HL-60/S4 (cell line): ENCODE results near the gene LNX1.

Experiments used
- in situ Hi-C: fragments of 300-500 bp; cut with MboI; formaldehyde crosslinking; loops from 2 replicates; pipeline ENCODE4 v1.14.3; 2022; ENCODE audit warnings: low sequenced_read_pairs

LNX1 gene

DNA sequence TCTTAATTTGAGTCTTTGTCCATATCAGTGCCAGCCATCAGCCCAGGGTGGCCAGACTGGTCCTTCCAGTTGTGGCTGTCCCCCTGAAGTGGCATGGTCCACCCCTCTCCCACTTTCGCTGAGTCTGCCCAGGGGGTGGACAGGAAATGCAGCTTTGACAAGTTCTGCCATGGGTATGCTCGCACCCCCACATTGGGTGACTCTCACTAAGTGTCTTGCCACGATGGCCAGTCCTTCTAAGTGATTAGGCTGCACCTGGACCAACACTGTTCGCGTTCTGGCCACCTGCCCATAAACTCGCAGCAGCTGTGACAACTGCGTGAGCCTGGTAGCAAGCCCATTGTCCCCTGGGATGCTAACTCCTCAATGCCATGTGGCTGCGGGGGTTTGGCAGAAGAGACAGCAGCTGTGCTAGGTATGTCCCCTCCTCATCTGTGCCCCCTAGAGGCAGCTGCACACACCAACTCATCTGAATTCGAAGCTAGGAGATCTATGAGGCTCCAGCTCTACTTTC is 10.0 kb upstream of the LNX1 start:
- in situ Hi-C loops = no loop called here

GRCh38 chr4:53599632-53600031 is 8.3 kb upstream of the LNX1 start:
- in situ Hi-C loops = no loop called here

GRCh38 chr4:53598901-53599300 is 7.6 kb upstream of the LNX1 start:
- in situ Hi-C loops = no loop called here

DNA sequence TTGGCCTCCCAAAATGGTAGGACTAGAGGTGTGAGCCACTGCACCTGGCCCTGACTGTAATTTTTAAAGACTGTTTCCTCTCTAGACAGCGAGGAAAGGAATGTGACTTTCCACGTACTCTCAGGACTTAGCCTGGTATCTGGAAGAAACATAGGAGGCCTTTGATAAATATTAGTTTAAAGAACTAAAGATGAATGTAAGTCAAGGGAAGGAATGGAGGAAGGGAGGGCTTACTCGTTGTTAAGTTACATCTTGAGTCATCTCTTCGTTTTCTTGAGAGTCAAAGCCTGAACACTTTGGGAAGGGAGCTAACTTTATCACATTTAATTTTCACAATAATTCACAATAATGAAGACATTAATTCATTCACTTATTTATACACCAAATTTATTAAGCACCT is 7.2 kb upstream of the LNX1 start:
- in situ Hi-C loops = no loop called here

GRCh38 chr4:53596901-53597300 is 5.6 kb upstream of the LNX1 start:
- in situ Hi-C loops = no loop called here

DNA sequence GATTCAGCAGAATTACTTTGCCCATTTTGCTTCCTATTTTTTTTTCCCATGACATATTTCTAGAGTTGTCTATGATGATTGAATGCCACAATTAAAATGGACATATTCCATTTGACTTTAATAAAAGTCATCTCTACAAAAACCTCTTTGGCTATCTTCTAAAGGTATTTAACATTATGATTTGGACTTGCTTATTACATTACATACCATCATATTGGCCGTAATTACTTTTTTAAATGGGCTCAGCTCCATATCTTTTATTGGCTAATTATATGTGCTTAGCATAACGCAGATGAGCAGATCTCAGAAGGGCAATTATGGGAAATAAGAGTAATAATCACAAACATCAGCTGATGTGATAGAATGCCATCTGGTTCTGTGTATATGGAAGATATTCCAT is 4.5 kb upstream of the LNX1 start:
- in situ Hi-C loops = no loop called here

- in situ Hi-C loops = no loop called here
Observed at GRCh38 chr4:53595204-53595603, 3.9 kb upstream of the LNX1 start.

DNA sequence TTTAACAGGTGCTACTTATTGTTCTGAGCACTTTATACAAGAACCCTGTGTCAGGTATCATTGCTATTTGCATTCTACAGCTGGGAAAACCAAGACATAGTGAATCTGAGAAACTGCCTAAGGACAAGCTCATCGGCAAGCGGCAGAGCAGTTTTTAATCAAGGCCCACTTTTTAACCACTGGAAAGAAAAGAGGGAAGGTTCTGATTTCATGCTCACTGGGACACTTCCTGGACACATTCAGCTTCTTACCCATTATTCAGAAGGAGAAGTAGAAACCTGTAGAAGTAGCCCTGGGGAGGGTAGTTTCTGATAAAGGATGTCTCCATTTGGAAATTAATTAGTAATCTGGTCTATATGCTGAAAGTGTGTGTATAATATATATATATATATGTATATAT is 2.5 kb upstream of the LNX1 start:
- in situ Hi-C loops = no loop called here

DNA sequence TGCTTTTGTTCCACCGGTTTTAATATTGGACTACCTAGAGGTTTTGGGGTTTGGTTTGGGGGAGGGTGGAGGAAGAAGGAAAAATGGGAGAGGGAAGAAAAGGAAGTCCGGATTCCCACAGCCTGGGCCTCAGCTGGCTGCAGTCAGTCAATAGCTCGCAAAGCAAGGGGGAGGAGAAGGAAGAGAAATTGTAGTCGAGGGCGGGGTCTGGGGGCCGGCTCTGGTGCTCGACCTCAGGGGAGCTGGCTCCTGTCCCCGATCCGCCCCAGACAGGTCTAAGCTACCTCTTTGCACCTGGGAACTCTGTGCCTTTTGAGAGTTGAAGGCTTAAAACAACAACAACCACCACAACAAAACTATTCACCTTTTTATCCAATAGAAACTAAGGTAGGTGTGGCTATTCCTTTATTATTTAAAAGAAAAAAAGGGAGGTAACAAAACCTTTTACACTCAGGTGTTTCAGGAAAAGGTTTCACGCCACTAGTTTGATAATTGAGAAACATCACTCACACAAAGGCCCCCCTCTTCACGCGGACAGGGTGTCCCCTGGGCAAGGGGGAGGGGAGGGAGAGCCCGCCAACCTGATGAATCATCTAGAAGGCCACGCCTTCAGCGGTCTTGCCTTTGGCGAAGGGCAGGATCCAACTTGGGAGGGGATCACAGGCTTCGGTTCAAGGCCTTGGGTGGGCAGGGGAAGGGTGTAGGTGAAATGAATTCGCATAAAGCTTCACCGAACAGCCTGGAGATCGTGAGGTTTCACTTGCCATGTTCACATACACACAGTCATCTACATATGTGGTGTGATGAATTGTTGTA is 1.6 kb upstream of the LNX1 start:
- in situ Hi-C loops = no loop called here

DNA sequence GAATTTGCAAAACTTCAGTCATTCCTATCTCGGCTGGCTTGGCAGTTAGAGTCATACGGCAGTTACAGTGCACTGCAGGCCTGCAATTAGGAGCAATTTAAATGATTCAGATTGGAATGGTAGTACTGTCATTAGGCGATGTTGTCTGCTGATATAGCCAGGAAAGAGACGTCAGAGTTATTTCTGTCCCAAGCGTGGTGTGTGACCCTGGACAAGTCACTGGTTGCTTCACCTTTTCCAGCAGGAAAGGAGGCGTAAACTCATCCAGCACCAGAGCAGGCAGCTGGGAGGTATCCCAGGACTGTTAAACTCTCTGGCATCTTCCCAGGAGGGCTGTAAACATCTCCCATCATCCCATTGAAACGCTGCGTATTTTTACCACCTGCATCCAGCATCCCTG is 836 bp upstream of the LNX1 start:
- in situ Hi-C loops = no loop called here

GRCh38 chr4:53590187-53590586 is 1.1 kb downstream of the LNX1 start:
- in situ Hi-C loops = no loop called here

- in situ Hi-C loops = no loop called here
Observed at GRCh38 chr4:53589511-53589910, 1.8 kb downstream of the LNX1 start.

DNA sequence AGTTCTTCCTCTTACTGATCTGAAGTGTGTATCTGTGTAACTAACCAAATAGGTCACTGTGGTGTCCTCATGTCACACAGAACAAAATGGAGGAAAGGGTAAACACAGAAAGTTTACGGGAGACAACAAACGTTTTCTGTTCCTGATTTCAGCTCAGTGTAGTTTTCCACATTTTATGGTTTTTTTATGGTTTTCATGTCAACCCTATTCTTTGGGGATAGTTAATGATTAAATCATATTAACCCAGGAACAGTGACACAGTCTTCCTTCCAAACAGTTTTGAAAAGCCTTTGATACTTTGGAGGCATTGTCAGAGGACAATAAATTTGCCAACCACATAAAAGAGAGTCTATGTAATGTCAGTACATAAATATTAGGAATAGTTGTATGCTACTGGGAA is 4.2 kb downstream of the LNX1 start:
- in situ Hi-C loops = no loop called here

- in situ Hi-C loops = no loop called here
Observed at GRCh38 chr4:53586121-53586816, 5.0 kb downstream of the LNX1 start.

GRCh38 chr4:53584658-53585057 is 6.6 kb downstream of the LNX1 start:
- in situ Hi-C loops = no loop called here

DNA sequence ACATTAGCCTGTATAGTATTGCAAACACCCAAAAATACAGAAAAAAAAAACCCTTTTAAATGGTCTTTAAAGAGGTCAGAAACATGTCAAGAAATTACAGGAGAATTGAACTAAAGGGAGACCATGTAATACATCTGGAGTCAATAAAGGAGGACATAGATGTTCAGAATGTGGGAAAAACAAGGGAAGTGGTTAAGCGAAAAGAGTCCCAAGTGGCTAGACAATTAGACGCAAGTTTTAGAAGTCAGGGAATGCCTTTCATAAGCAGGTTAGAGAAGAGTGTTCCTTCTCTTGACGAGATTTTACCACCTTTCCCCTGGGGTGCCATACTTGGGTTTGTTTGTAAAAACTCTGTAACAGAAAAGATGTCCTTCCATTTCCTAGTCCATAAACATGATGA is 7.8 kb downstream of the LNX1 start:
- in situ Hi-C loops = no loop called here

GRCh38 chr4:53582194-53582593 is 9.1 kb downstream of the LNX1 start:
- in situ Hi-C loops = no loop called here

DNA sequence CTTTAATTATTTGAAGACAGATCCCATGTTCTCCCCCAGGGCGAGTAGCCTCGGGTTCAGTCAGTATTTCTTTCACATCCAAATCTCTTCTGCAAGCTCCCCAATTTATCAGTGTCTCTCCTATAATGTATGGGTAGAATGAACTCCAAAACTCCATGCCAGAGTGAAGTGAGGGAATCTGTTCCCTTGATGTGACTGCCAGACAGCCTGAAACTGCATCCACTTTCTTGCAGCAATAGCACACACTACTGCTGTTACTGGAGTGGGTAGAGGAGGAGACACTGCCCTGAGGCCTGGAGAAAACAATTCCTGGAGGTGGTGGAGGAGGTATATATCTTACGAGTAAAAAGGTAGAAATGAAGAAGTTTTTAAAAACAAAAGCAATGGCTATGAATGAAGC is 11.0 kb downstream of the LNX1 start:
- in situ Hi-C loops = no loop called here

- in situ Hi-C loops = no loop called here
Observed at GRCh38 chr4:53579826-53580225, 11.5 kb downstream of the LNX1 start.

DNA sequence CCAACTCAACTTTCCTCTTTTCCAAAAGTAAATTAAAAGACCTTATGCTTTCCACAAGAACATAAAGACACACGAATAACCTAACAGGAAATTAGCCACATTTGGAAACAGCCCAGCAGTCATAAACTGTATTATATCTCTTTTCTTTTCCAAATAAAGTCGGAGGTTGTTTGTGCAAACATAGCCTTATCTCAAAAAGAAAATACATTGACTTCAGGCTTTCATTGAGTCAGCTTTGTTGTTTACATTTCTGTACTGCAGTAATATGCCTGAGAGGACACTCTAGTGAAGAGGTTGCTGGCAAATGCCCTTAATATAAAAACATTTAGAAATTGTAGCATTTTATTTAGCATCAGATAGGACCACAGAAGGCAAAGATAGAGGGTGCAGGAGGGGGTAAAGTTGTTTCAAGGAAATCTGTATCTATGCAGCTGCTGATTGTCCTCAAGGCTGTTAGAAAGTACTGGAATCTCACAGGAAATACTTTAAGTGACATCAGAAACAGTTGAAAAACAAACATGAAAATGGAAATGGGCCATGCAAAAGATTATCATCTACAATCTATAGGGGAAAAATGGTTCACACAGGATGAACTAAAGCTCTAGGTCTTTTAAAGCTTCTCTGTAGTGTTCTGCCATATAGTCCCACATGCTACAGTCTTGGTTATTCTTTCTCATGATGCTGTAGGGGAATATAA is 14.5 kb downstream of the LNX1 start:
- in situ Hi-C loops = no loop called here

DNA sequence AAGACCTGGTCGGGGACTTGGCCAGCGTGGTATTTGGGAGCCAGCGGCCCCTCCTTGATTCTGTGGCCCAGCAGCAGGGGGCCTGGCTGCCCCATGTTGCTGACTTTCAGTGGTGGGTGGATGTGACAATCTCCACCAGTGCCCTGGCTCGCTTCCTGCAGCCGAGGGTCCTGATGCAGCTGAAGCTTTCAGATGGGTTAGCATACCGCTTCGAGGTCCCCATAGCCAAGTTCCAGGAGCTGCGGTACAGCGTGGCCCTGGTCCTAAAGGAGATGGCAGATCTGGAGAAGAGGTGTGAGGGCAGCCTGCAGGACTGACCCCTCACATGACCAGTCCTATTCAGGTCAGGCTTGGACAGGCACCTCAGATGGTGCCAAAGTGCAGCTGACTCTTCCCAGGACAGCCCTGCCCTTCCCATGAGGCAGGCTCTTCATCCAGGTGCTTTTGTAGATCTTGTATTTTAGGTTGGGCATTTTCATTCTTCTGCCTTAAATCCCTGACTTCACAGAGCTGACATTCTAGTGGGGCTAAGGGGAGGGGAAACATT is 15.1 kb downstream of the LNX1 start:
- in situ Hi-C loops = no loop called here
